HG02840 (cell line): ENCODE results near the gene PAX5.

Source experiments
- ATAC-seq: cut with Tn5 transposase; IDR thresholded peaks from one replicate; pipeline ENCODE4 v1.9.1; 2021; ENCODE audit warnings: mild to moderate bottlenecking, moderate library complexity, moderate number of reproducible peaks; ENCODE audit not compliant: unreplicated experiment, low FRiP score

Gene PAX5

GRCh38 chr9:36906492-36906891 is 127.6 kb downstream of the PAX5 start:
- no peak for ATAC-seq

- ATAC-seq, result no peak
Measured at GRCh38 chr9:36905101-36906066, 128.7 kb downstream of the PAX5 start.

- ATAC-seq, result no peak
Measured at GRCh38 chr9:36903541-36904435, 130.3 kb downstream of the PAX5 start.

GRCh38 chr9:36902861-36903524 is 131.1 kb downstream of the PAX5 start:
- no peak for ATAC-seq

DNA sequence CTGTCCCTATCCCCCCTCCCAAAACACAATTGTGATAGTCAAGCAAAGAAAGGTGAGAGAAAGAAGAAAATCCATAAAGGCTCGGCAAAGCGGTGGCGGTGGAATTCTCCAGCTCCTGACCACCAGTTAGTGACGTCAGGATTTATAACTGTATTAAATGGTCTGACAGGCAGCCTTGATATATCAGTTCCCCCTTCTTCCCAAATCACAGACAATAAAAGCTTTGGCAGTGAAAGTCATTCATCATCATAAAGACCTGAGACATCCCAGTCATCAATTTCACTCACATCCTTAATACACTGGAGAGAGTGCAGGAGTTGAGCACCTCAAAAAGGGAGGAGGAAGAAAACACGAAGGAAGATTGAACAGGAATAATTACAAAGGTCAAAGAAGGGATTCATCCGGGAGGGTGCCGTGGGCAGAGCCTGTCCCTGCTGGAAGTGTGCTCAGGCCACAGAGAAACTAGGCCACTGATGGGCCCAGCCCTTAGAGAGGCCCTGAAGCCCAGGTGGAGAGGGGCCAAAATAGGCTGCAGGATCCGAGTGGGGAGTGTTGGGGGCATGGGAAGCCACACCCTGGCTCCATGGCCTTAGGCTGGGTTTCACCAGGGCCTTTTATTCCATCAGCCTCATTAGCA is 131.9 kb downstream of the PAX5 start:
- no peak for ATAC-seq

- ATAC-seq, result no peak
Measured at GRCh38 chr9:36901528-36901927, 132.5 kb downstream of the PAX5 start.

- ATAC-seq, result no peak
Measured at GRCh38 chr9:36900856-36901220, 133.2 kb downstream of the PAX5 start.

DNA sequence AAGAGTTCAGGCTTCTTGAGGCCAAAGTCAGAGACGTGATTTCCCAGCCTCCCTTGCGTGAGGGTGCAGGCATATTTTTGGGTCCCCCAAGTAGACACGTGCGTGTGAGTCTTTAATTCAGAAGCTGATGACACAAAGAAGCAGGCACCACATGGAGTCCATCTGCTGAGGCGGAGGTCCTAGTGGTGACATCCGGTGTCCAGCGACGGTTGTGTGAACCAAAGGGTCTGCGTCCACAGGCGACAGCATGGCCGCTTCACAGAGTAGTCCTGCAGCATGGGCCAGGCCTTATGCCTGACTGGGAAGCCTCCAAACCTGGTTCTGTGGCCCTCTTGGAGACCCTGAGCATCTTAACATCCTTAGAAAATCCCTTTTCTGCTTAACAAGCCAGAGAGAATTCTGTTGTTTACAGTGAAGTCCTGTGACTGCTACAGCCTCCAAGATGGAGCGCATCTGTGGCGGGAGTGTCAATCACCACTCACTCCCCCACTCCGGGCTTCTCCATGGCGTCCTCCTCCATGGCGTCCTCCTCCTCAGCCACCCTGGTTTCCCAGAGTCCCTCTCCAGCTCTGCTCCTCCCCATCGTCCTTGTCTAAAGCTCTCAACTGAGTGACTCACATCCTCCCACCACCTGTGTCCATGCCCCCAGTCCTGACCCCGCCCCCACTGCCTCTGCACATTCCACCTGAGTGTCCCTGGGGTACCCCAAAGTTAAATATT is 133.8 kb downstream of the PAX5 start:
- no peak for ATAC-seq

- ATAC-seq, result no peak
Measured at GRCh38 chr9:36899406-36899805, 134.7 kb downstream of the PAX5 start.

DNA sequence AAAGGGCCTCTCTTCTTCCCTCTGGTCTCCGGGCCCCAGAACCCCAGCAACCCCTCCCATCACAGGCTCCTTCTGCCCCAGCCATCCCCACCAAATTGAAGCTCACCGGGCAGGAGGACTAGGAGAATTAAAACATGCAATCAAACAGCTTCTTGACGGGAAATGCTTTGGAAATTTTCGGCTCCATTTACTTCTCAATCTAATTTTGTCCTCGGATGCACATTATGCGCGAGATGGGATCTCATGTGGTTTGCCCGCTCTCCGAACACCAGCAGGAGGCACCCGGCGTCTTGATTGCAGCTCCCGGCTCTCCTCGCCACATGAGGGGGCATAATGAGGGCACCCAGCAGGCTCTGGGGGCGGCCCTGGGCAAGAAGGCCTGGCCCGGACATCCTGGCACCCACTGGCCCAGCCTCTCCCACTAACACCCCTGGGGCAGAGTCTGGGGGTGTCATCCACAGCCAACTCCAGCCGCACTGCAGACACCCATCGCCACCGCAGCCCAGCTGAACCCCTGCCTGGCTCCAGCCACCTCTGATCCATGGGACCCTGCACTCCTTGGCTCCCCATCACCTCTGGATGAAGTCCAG is 135.5 kb downstream of the PAX5 start:
- no peak for ATAC-seq

GRCh38 chr9:36897478-36897877 is 136.6 kb downstream of the PAX5 start:
- no peak for ATAC-seq

- no peak for ATAC-seq
Measured at GRCh38 chr9:36897019-36897418, 137.0 kb downstream of the PAX5 start.

DNA sequence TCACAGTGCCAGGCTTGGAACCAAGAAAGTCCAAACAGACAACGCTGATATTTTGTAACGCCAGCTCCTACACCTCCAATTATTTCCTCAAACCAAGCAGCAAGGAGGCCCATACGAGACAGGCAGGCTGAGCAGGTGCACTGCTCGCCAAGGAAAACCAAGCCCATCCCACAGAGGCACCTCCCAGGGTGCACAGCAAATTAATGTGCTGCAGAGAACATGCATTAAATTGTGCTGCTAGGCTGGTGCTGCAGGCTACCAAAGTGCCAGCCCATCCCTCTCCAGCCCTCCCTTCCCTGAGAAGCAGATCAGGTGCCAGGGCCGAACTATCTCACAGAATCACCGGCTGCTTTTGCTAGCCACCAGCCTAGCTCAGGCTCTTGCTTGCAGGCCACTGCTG is 137.8 kb downstream of the PAX5 start:
- no peak for ATAC-seq

- no peak for ATAC-seq
Measured at GRCh38 chr9:36895744-36896260, 138.3 kb downstream of the PAX5 start.

DNA sequence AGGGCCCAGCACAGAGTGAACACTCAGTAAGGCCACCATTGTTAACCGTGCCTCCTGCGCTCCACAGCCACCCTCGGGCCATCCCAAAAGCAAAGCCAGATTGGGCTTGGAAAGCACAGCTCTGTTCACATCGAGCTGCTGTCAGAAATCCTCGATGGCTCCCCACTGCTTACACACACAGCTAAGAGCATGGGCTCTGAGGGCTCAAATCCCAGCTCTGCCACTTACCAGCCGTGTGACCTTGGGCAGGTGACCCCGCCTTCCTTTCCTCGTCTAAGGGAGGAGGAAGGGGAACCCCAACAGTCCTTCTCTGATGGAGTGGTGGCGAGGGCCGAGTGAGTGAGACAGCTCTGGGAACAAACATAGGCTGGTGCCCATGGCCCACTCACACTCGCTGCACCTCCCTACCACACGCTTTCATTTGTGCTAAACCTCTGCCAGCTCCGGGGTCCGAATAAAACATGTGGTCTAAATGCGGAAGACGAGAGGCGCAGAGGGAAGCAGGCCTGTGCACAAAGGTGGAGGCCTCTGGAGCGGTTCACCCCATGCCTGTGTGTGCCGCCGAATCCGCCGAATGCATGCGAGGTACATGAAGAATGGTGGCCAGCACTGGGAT is 139.3 kb downstream of the PAX5 start:
- no peak for ATAC-seq

DNA sequence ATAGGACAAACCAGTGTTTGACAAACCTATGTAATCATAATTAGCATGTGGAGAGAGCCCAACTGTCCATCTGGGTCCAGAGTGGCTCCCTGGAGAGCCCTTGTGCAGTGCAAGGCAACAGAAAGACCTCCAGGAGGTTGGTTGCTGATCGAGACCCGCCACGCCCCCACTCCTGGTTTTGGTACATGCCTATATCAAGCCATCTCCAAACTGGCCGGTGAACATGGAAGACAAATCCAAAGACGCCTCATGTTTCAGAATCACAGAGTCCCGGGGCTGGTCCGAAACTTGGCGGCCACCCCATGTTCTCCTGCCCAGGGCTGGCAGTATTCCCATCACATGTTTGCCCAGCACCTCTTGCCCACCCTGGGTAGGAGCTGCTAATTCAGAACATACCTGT is 140.2 kb downstream of the PAX5 start:
- no peak for ATAC-seq

DNA sequence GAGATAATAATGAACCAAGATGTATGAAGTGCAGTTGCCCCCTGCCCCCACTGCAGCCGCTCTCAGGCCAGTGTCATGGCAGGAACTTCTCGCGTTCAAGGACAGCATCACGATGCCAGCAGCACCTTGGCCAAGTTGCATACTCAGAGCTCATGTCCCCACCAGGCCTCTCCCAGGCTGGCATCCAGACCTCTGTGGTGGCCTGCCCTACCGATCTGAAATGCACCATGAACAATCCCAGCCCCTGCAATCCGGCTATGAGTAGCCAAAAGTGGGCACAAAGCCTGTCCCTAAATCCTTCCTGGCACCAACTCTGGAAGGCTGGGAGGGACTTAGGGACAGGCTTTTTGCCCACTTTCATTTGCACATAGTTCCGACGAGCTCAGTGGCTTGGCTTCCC is 140.9 kb downstream of the PAX5 start:
- ATAC-seq, result no peak

DNA sequence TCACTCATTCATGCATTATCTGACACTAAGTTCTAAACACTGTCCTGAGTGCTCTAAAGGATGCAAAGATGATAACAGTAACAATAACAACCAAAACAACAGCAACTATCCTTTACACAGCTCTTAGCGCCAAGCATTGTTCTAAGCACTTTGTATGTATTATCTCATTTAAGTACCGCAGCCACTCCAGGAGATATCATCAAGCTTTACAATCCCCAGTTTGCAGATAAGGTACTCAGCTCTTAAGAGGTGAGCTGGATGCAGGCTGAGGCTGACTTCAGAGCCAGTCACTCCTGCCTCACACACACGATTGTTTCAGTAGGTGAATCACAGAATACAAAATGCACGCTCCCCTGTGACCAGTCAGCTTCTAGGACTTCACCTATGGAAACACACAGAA is 141.8 kb downstream of the PAX5 start:
- ATAC-seq, result no peak

DNA sequence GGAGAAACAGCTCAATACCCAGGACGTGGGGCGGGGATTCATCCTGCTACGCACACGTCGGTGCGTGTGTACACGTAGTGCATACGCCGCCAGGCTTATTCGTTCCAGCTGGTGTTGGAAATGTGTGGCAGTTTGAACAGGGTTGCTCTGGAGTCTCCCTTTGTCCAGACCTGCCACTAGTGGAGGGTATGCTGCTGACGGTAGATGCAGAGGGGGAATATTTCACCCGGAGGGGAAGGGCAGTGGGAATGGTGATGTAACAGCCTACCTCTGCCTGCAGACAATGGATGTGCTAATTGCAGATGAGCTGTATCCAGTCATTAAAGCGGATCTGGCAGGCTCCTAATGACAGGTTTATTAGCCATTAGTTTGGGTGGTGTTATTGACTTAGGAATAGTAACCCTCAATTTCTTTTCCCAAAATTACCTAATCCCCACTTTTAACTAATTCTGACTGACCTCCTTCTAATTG is 142.7 kb downstream of the PAX5 start:
- no peak for ATAC-seq
